Stimulated activated CD4-positive, alpha-beta T cell treated with anti-CD3 and anti-CD28 coated beads, Interleukin-4, amount 100 ng/mL, for 24 hours (primary cell): ENCODE data around the gene ZNF865.

Experiments
- DNase-seq: peaks from one replicate; pipeline ENCODE4 v3.0.0-alpha.2; 2020

ZNF865 gene

DNA sequence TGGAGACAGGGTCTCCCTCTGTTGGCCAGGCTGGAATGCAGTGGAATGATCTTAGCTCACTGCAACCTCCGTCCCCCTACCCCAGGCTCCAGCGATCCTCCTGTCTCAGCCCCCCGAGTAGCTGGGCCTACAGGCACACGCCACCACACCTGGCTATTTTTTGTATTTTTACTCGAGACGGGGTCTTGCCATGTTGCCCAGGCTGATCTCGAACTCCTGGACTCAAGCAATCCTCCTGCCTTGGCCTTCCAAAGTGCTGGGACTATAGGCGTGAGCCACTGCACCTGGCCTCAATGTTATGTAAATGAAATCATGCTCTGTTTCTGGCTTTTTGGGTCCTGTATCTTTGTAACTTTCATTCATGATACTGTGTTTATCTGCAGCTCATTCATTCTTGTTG is 16.7 kb upstream of the ZNF865 start:
- no peak for DNase-seq

DNA sequence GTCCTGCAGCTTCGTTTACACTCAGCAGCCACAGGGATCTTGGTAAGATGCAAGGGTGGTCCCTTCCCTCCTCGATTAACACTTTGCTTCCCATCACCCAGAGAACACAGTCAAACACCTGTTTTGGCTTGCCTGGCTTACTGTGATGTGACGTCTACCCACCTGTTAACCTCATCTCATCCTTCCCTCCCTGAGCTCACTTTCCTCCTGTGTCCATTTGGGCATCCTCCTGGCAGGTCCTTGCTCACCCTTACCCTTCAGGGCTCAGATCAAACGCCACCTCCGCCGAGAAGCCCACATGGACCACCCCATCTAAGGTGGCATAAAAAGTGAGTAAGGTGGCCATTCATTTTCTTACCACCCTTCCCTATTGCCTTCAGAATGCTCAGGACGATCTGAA is 15.3 kb upstream of the ZNF865 start:
- DNase-seq, result no peak

DNA sequence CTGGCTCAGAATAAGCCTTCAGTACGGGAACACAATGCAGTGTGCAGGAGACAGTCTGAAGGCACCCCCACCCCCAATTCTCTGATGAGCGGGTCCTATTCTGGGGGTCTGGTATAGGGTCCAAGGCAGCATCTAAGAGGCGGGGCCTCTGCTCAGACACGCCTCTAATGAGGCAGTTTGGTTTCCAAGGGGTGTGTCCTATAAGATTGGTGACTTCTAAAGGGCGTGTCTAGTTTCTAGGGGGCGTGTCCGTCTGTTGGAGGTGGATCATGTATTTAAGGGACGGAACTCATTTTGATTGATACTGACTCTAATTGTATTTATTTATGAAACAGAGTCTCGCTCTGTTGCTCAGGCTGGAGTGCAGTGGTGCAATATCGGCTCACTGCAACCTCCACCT is 14.8 kb upstream of the ZNF865 start:
- no peak for DNase-seq

DNA sequence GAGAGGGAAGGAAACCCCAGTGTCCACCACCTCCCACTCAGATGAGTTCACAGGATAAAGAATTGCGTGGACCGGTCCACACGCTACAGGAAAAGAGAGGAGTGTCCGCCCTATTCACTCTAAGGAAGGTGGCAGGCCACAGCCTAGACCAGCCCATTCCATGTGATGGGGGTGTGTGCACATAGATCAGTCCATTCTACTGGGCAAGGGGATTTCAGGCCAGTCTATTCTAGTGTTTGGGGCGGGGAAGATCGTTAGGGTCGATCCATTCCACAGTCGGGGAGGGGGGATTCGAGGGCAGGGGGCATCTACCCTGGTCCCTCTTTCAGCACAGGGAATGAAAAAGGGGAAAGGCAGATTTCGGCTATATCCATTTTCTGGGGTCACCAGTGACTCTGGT is 13.9 kb upstream of the ZNF865 start:
- DNase-seq, result no peak

DNA sequence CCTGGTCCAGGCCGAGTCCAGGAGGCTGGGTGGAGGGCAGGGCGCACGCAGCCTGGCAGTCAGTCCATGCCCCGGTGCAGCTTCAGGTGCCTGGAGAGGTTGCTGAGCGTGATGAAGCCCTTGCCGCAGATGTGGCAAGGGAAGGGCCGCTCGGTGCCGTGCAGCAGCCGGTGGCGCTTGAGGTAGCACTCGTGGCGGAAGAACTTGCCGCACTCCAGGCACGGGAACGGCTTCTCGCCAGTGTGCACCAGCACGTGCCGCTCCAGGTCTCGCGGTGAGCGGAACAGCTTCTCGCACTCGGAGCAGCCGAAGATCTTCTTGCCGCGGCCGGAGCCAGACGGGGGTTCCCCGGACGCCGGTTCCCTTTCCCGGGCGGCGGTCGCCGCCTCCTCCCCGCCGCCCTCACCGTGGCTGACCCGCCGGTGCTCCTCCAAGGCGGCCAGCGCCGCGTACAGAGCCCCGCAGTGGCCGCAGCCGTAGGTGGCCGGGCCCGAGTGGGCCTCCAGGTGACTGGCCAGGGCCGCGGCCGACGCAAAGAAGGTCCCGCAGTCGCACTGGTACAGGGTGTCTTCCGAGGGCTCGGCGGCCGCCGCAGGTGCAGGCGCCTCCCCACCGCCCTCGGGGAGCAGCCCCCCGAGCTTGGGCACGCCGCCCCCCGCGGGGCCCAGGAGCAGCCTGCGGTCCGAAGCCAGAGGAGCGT is 12.9 kb upstream of the ZNF865 start:
- DNase-seq, result no peak

DNA sequence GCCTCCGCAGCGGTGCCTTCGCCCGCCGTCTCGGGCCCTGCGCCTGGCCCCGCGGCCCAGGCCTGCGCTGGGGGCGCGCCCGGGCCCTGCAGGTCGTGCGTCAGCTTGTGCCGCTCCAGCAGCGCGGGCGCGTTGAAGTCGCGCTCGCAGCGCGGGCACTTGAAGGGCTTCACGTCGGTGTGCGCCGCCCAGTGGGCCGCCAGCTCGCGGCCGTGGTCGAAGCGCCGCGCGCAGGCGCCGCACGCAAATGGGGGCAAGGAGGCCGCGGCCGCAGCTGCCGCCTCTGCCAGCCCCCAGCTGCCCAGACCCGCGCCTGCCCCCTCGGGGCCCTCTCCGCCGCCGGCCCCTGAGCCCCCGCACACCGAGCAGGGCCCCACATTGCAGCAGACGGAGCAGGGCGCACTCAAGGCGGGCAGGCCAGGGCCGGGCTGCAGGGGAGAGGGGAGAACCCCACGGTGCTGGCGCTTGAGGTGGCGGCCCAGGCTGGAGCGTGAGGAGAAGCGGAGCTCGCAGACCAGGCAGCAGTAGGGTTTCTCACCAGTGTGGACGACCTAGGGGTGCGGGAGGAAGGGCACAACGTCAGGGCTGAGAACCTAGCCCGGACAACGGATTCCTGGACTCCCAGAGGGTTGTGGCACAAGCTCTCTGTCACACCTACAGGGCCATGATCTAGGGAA is 12.2 kb upstream of the ZNF865 start:
- DNase-seq, result no peak

DNA sequence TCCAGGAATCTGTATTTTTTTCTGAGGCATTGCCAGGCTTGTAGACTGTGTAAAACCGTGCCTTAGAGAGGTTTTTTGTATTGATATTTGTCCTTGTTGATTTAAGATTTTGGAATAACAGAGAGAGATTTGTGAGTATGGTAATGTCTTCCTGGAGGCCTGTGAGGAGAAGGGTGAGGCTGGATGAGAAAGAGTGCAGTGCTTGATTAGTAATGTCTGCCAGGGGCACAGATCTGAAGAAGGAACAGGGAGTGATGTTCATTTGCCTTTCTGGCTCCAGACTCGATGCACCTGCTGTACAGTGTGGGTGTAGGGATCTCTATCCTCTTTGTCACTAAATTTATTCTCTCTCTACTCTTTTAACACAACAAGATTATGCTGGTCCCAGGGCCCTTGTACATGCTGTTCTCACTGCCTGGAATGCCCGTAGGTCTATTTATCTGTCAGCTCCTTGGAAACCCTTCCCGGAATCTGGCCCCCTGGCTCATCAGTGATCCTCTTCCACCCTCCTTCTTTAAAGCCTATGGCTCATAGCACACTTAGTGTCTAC is 10.4 kb upstream of the ZNF865 start:
- DNase-seq, result no peak

DNA sequence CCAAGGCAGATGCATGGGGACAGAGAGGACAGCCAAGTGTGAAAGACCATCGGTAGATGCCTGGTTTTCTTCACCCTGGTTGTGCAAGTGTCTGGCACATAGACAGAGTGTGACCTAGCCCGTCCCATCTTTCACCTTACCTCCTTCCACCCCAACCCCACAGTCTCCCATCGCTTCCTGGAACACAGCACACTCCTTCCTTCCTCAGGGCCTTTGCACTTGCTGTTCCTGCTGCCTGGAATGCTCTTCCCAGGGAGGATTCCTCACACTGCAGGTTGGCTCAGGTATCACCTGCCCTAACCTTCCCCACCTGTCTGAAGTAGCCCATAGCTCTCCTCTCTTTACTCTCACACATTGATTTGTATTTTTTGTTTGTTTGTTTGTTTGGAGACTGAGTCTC is 9.1 kb upstream of the ZNF865 start:
- DNase-seq, result no peak

DNA sequence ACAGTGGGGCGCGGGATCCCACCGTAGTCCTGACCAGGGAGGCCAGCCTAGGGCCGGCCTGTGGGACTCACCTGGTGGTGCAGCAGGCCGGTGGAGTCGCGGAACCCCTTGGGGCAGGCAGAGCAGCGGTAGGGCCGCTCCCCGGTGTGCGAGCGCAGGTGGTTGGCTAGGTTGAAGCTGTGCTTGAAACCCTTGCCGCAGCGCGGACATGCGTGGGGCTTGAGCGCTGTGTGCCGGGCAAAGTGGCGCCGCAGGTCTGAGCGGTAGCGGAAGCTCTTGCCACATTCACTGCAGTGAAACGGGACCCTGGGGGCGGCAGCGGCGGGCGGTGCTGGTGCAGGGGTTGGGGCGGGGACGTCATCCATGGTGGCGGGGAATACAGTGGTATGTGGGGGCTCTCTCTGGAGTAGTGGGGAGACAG is 7.9 kb upstream of the ZNF865 start:
- no peak for DNase-seq

DNA sequence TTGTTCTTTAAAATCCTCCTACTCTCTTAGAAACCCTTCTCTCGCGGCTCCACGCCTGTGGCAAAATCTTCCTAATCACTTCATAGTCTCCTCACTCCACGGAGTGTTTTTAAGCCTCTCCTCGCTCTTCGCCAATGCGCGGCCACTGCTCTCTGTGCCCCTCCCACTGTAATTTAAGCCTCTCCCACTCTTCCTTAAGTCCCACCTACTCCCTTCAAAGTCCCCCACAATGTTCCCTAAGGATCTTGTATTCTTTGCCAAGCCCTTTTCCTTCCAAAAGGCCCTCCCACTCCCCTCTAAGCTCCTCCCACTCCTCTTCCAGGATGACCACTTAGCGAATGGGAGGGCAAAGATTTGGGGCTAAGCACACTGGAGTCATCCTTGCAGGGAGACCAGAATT is 7.4 kb upstream of the ZNF865 start:
- DNase-seq, result no peak

DNA sequence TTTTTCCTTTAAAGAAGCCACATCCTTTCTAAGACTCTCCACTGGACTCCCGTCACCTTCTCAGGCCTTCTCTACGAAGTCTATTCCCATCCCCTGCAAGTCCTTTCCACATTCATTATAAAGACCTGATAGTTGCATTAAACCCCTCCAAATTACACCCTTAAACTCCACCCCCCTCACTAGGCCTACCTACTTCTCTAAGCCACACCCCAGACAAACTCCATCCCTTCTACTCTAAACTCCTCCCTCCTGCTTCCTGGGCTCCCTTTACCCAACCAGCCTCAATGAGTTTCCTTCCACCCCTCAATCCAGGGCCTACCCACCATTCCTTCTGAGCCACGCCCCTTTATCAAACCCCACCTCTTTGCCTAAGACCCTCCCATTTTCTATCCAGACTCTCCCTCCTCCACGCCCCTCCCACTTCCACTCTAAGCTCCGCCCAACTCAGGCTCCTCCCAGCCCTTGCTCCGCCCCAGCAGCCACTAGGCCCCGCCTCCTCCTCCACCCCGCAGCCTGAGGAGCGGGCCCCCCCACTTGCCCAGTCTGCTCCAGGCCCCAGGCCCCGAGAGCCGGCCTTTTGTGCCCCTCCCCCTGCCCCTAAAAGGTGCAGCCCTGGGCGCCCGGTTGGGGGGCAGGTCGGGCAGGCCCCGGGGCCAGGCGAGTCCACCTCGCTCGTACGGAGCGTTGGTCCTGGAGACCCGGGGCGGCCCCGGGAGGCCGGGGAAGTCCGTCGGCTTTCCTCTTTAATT is 6.6 kb upstream of the ZNF865 start:
- DNase-seq, result peak; percentile 93

DNA sequence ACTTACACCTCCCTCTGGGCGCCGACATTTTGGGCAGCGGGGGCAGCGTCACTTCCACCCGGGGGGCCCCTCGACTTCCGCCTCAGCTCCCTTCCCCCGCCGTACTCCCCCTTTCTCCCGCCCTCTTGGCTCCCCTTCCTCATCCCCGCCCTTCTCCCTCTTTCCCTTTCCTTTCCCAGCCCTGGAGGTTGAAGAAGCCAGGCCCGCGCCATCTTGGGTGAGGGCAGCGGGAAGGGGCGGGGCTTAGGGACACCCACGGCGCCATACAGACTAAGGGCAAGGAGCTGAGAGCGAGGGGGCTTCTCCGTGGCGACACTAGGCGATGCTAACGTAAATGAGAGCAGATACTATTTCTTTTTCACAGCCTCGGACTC is 6.0 kb upstream of the ZNF865 start, which contains the start of gene FIZ1:
Gene FIZ1, minus strand, starts transcription at position 50 of the 374 bp plus-strand sequence. CDS start 1,652 bp downstream, outside the sequence.
- peak; percentile 98 for DNase-seq

DNA sequence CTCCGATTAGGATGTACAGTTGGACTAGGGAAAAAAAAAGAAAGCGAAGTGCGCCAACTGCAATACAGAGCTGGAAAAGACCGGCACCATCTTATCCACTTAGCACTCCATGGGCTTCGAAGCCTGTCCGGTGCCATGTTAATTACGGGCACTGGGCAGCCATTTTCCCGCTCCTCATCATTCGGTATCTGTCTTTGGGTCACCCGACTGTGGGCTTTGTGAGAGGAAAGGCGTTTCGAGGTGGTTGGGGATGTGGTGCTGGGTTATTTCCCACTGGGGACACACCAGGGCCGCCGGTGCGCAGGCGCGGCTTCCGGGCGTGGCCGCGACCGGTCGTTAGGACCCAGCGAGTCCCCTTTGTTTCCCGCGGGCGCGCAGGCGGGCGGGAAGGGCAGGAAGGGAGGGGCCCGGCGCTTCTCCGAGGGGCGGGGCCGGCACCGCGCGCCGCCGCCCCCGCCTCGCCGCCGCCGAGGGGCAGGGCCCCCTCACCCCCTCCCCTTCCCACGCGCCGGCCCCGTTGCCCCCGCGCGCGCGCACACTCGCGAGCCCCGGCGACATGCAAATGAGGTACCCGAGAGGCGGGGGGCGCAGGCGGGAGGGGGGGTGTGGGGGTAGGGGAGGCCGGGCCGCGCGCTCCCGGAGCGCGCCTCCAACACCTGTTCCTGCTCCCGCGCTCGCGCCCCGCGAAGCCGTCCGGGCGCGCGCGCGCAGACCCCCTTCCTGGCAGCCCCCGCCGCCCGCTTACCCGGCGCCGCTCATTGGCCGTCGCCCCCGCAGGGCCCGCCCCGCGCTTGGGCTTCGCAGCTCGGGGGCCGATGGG is 5.4 kb upstream of the ZNF865 start, which contains the start of gene ZNF524:
Gene ZNF524, plus strand, starts transcription at position 447 of the 820 bp plus-strand sequence. CDS start 1,825 bp downstream, outside the sequence.
- peak; percentile 83 for DNase-seq

DNA sequence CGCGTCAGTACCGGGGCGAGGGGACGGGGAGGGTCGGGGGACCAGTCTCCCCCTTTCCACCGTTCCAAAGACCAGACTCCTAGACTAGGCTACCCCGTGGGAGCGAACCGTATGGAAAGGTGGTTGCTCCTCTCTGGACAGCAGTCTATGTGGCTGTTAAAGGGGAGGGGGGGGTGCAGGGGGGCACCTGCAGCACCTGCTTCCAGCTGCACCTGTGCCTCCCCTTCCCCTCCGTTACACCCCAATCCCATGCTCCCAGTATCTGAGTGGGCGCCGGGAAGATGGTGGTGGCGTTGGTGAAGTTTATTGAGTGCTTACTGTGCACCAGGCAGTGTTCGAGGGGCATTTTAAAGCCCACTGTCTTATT is 4.8 kb upstream of the ZNF865 start:
- no peak for DNase-seq

DNA sequence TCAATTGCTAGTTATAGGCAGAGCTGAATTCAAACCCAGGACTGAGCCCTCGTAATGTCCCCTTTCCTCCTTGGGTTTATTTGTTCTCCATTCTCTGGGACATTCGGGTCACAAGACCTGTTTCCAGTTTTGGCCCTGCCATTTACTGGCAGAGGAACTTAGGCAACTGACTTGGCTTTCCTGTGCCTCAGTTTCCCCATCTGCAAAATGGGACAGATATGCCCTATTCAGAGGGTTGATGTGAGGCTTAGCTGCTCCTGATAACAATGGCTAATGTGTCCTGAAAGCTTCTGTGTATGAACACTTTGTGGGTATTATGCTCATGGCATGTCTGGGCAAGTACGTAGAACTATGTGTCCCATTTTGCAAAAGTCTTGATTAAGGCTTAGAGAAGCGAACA is 4.4 kb upstream of the ZNF865 start:
- DNase-seq, result no peak

DNA sequence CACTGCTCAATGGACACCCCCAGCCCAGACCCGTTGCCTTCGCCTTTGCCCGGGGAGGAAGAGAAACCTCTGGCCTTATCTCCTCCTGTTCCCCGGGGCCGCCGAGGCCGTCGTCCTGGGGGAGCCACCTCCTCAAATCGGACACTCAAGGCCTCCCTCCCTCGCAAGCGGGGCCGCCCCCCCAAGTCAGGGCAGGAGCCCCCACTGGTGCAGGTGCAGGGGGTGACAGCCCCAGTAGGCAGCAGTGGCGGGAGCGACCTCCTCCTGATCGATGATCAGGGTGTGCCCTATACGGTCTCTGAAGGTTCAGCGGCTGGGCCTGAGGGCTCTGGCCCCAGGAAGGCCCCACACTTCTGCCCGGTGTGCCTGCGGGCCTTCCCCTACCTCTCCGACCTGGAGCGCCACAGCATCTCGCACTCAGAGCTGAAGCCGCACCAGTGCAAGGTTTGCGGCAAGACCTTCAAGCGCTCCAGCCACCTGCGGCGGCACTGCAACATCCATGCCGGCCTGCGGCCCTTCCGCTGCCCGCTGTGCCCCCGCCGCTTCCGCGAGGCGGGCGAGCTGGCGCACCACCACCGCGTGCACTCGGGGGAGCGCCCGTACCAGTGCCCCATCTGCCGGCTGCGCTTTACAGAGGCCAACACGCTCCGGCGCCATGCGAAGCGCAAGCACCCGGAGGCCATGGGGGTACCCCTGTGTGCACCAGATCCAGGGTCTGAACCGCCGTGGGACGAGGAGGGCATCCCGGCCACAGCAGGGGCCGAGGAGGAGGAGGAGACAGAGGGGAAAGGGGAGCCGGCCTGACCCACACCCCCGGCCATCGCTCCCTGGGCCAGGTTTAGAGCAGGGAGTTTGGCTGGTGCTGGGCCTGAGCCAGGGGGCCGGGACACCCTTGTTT is 3.1 kb upstream of the ZNF865 start:
- DNase-seq, result no peak

DNA sequence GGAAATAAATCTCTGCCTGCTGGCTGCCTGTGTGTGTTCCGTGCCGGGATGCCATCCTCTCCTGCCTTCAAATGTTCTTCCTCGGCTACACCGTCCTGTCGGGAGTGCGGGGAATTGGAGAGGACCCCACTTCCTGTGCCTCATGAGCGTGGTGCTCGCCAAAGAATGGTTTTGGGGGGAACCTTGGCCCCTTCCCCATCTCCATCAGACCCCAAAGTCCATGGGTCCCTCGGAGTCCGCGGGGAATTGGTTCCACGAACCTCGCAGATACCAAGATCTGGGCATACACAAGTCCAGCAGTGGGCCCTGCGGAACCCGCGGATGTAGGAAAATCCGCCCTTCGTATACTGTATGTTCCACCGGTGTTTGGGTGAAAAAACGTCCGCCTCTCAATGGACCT is 2.3 kb upstream of the ZNF865 start:
- DNase-seq, result no peak

DNA sequence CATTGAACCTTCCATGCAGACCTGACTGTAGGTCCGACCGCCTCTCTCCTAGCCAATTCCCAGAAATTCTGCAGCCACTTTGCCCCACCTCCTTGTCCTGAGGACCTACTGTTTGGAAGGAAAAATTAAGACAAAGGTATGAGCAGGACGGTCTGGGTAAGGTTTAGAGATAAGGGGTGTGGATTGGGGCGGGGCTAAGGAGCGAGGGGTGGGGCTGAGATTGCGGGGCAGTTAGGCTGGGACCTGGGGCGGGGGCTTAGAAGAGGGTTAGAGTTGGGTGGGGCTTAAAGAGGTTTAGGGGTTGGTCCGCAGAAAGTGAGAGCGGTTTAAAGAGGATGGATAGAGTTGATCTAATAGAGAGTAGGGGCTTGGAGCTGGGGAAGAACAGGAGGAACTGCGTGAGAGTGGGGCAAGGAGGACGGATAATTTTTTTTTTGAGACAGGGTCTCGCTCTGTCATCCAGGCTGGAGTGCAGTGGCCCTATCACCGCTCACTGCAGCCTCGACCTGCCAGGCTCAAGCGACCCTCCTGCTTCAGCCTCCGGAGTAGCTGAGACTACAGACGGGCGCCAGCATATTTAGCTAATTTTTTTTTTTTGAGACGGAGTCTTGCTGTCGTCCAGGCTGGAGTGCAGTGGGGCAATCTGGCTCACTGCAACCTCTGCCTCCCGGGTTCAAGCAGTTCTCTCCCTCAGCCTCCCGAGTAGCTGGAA is 1.7 kb upstream of the ZNF865 start:
- no peak for DNase-seq

DNA sequence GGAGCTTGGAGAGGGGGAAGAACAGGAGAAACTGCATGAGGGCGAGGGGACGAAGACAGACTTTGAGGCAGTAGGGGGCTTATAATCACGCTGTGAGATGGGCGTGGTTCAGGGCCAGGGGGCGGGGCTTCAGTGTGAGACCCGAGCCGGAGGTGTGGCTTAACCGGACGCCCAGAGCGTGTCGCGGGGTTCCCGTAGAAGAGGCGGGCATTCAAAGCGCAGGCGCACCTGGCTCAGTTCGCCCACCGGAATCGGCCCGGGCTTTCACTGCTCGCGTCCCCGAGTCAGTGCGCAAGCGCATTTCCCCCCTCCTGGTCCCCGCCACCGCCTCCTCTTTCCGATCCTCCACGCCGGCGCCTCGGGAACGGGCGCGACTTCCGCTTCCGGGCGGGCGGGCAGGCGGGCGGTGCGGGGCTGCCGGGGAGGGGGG is 225 bp upstream of the ZNF865 start:
- DNase-seq, result peak; percentile 99

DNA sequence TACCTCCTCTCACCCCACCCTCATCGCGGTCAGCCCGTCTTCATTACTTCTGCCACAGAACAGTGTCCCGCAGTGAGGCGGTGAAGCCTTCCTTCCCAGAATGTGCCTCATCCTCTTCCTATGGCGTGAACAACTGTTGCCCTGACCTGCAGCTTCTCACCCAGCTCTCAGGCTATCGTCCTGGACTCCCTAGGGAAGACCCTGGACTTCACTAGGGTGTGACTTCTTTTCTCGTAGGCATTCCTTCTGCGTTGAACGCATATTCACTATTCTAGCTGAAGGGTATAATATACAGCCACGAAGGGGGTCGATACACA is 982 bp downstream of the ZNF865 start:
- DNase-seq, result no peak

DNA sequence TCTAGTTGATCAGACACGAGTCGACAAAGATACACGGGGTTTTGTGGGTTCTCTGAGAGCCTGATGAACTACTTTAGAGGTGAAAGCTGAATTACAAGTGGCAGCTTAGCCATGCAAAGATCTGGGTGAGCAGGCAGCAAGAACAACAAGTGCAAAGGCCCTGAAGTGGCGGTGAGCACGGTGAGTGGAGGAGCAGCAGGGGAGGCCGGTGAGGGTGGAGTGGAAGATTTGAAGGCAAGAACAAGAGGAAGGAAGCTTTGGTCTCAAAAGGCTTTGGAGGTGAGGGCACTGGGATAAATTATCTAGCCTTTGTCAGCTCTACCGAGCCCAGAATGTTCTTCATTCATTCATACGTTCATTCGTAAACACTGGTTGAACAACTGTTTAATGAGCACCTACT is 1.4 kb downstream of the ZNF865 start:
- no peak for DNase-seq
